Loucy (cell line): Measurements from ENCODE around the gene PEAR1.

ENCODE experiments used
- CTCF ChIP-seq: fragments of 200-600 bp; sonication (generic); conservative IDR thresholded peaks from 2 replicates; pipeline ENCODE4 v1.5.1; 2014; ENCODE audit warnings: mild to moderate bottlenecking, antibody characterized with exemption, low read length
- EZH2phosphoT487 ChIP-seq: fragments of 200-600 bp; IDR thresholded peaks from 2 replicates; pipeline ENCODE4 v1.6.1; 2018; ENCODE audit warnings: antibody characterized with exemption, mild to moderate bottlenecking, moderate library complexity, borderline replicate concordance

GRCh38 chr1:156887734-156888133, 5.8 kb upstream of the PEAR1 start:
- no peak for TF ChIP-seq EZH2phosphoT487
- no peak for TF ChIP-seq CTCF
